GM06990 (cell line): ENCODE data around the gene IGF1R.

ENCODE experiments used
- DNase-seq: peaks from one replicate; pipeline ENCODE4 v3.0.0-alpha.2; 2011; ENCODE audit not compliant: insufficient read length; ENCODE audit errors: extremely low read depth
- H3K27me3 ChIP-seq: replicated peaks from 2 replicates; pipeline ENCODE4 v1.6.0; 2011; ENCODE audit warnings: low read length; ENCODE audit not compliant: control insufficient read depth, insufficient read depth
- H3K36me3 ChIP-seq: 2 replicates; pipeline ENCODE4 v1.5.1; 2011; ENCODE audit warnings: low read length; ENCODE audit not compliant: control insufficient read depth, insufficient read depth
- H3K4me3 ChIP-seq: replicated peaks from 2 replicates; pipeline ENCODE4 v1.5.1; 2011; ENCODE audit warnings: low read depth, mild to moderate bottlenecking, control low read depth, low read length
- TF ChIP-seq, protein P1 (sequence below): IDR thresholded peaks from 2 replicates; pipeline ENCODE4 v1.5.1; 2011; ENCODE audit warnings: low read length, control low read depth, mild to moderate bottlenecking, inconsistent platforms; ENCODE audit not compliant: insufficient read depth, poor library complexity, severe bottlenecking

The IGF1R gene

DNA sequence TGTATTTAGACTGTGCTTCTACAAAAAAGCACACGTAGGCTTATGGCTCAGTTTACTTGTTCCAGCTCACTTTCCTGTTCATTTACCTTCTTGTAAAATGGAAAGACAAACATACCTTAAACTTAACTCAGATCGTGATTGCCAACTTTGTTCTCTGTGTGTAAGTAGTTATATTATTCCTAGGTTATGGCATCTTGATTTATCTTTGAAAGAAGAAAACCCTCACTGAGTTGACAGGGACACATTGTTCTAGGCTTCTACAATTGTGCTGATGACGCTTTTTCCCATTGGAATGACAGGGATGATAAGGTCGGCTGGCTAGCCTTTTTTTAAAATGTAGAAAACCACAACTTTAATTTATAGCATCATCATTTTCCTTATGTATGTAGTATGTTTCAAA, 140.7 kb downstream of the IGF1R start:
- H3K27me3 ChIP-seq: no peaks in the 10 kb centered on the region
- DNase-seq: no peak
- no peak overlapping the region for H3K4me3 ChIP-seq
- H3K36me3 ChIP-seq: no peaks in the 10 kb centered on the region
- TF ChIP-seq, protein P1, sequence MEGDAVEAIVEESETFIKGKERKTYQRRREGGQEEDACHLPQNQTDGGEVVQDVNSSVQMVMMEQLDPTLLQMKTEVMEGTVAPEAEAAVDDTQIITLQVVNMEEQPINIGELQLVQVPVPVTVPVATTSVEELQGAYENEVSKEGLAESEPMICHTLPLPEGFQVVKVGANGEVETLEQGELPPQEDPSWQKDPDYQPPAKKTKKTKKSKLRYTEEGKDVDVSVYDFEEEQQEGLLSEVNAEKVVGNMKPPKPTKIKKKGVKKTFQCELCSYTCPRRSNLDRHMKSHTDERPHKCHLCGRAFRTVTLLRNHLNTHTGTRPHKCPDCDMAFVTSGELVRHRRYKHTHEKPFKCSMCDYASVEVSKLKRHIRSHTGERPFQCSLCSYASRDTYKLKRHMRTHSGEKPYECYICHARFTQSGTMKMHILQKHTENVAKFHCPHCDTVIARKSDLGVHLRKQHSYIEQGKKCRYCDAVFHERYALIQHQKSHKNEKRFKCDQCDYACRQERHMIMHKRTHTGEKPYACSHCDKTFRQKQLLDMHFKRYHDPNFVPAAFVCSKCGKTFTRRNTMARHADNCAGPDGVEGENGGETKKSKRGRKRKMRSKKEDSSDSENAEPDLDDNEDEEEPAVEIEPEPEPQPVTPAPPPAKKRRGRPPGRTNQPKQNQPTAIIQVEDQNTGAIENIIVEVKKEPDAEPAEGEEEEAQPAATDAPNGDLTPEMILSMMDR: no peak

DNA sequence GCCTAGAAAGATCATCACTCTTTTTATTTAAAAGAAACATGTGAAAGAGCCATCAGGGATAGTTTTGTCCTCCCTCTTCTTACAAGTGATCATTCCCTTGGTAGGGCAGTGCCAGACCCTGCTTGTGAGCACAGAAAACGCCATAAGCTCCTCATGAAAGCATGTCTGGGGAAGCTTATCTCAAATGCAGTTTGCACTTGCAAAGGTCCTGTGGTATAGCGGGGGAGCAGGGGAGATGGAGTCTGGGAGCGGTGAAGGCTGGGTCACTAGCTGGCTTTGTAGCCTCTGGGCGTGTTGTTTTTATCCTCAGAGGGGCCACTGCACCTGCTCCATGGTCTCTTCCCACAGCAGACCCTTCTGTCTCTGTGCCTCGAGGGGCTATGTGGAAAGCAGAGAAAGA, 141.9 kb downstream of the IGF1R start:
- no peak overlapping the region for H3K4me3 ChIP-seq
- TF ChIP-seq, protein P1: no peak
- no peaks in the 10 kb centered on the region for H3K27me3 ChIP-seq
- no peaks in the 10 kb centered on the region for H3K36me3 ChIP-seq
- DNase-seq: no peak

DNA sequence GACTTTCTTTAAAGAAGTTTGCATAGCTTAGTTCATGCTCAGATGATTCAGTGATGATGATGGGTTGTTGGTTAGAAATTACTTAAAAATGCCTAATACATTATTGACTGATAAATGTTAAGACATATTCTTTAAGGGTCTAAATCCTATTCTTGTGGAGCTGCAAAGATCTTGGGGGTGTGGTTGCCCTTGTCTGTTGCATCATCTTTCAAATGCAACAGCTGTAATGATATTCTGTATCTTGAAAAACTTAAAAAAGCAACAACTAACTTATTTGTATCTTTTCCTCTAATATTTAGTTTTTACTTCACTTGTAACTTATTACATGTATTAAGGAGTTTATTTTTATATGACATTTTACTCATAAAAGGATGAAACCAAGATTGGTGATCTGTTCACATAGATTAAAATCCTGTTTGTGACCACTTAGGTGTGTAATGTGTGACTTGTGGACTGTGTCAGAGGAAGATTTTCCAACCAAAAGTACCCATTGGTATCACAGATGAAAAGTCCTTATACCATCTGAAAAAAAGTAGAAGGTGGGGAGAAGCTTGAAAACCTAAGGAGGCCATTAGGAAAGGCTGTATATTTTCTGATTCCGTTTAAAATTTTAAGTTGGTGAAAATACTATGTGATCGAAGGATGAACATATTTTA, 142.8 kb downstream of the IGF1R start:
- TF ChIP-seq, protein P1: no peak
- DNase-seq: no peak
- H3K27me3 ChIP-seq: no peaks in the 10 kb centered on the region
- H3K4me3 ChIP-seq: no peak overlapping the region
- H3K36me3 ChIP-seq: no peaks in the 10 kb centered on the region

DNA sequence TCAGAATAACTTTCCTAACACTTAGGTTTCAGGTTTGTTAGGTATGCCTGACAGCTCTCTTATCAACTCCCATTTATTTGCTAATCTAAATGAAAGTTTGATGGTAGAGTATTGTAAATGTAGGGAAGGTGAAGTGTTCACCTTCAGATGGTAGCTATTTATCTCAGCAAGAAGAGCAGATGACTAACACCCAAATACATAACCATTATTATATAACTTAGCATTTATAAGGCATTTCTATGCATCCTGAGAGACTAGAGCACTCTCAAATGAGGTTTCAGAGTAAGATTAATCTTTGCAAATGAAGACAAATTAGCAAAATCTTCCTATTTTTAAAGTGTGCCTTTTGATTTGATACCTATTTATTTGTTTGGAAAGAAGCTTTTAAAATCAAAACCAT, 143.8 kb downstream of the IGF1R start:
- TF ChIP-seq, protein P1: no peak
- no peaks in the 10 kb centered on the region for H3K27me3 ChIP-seq
- H3K36me3 ChIP-seq: no peaks in the 10 kb centered on the region
- no peak for DNase-seq
- H3K4me3 ChIP-seq: no peak overlapping the region

DNA sequence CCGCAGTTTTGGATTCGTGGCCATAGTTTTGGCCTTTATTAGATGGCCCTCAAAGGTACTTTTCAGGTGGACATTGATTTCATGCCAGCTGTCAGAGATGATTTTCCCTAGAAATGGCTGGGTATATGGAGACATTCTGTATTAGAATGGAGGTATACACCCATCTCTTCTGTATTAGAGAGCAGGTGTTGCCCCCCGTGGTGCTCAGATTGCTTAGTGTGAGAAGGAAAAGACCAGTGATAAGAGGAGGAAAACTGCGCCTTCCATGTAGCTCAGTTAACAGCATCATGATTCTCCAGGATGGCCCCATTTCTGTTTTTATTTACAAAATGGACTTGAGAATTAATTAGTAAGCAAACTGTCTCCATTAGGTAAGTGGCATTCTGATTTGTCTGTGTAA, 145.9 kb downstream of the IGF1R start:
- TF ChIP-seq, protein P1: no peak
- H3K27me3 ChIP-seq: no peaks in the 10 kb centered on the region; the same call in 1 of the 2 replicates
- no peaks in the 10 kb centered on the region for H3K36me3 ChIP-seq
- H3K4me3 ChIP-seq: no peak overlapping the region
- DNase-seq: no peak

DNA sequence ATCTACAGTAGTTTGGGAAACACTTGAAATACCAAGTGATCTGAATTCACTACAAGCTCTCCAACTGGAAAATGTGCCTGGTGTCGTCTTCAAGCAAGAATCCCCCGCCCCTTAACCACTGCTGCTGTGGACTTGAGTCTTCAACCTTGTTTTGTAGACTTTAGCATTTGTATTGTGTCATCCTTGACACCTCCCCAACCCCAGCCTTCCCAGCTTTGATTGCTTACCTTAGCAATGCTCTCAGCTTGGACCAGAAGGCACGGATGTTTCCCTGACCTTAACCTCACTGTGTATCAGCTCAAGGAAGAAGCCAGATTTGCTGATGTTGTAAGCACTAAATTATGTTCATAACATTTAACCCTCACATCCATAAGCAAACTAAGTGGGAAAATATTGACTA, 146.4 kb downstream of the IGF1R start:
- Histone ChIP-seq H3K4me3 (no peak overlapping the region), H3K36me3 (no peaks in the 10 kb centered on the region), H3K27me3 (no peaks in the 10 kb centered on the region; the same call in 1 of the 2 replicates)
- DNase-seq: no peak
- TF ChIP-seq, protein P1: no peak
